ENCODE measurements around the gene ASCC2. TPM values are rescaled to one million over a fixed set of nuclear protein-coding genes. Genes with fewer than 3 reads are reported as not detected.

ASCC2 gene
- total RNA-seq, 2 experiments from 2014 or later = 55.3 to 58.5 TPM

GRCh38 chr22:29855611-29856181, 17.6 kb upstream of the ASCC2 start:
- intact Hi-C loops (cut with micrococcal nuclease) = no loop called here
- no peaks in the 10 kb centered on the region for H3K36me3 Mint-ChIP-seq (ENCODE audit: low read depth)

GRCh38 chr22:29854432-29854831, 16.4 kb upstream of the ASCC2 start:
- no peak for DNase-seq
- no peak for ATAC-seq
- ChIA-PET CTCF (no interaction called here), POLR2A (no interaction called here)
- Mint-ChIP-seq H3K36me3 (ENCODE audit: low read depth) (no peaks in the 10 kb centered on the region), H3K4me3 (no peak overlapping the region), H3K27ac (no peak overlapping the region), H3K27me3 (peaks cover 2% of the 10 kb centered on the region), H3K9me3 (no peaks in the 10 kb centered on the region), H3K4me1 (ENCODE audit: low read depth) (no peaks in the 10 kb centered on the region)
- intact Hi-C loops (cut with micrococcal nuclease) = no loop called here
- TF ChIP-seq, protein P1, sequence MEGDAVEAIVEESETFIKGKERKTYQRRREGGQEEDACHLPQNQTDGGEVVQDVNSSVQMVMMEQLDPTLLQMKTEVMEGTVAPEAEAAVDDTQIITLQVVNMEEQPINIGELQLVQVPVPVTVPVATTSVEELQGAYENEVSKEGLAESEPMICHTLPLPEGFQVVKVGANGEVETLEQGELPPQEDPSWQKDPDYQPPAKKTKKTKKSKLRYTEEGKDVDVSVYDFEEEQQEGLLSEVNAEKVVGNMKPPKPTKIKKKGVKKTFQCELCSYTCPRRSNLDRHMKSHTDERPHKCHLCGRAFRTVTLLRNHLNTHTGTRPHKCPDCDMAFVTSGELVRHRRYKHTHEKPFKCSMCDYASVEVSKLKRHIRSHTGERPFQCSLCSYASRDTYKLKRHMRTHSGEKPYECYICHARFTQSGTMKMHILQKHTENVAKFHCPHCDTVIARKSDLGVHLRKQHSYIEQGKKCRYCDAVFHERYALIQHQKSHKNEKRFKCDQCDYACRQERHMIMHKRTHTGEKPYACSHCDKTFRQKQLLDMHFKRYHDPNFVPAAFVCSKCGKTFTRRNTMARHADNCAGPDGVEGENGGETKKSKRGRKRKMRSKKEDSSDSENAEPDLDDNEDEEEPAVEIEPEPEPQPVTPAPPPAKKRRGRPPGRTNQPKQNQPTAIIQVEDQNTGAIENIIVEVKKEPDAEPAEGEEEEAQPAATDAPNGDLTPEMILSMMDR (IDR thresholded peaks at IDR 0.05) = no peak

More at GRCh38 chr22:29855611-29856181, 17.6 kb upstream of the ASCC2 start:
- no peak for ATAC-seq
- no peaks in the 10 kb centered on the region for H3K4me1 Mint-ChIP-seq (ENCODE audit: low read depth)
- ChIA-PET CTCF (interaction anchor here (0.6 kb wide), 1 partner anchor 150 kb away, joined by 3 read pairs; no protein-coding TSS in a partner anchor), POLR2A (no interaction called here)
- no peaks in the 10 kb centered on the region for H3K9me3 Mint-ChIP-seq
- H3K27me3 Mint-ChIP-seq = peaks cover 2% of the 10 kb centered on the region
- H3K27ac Mint-ChIP-seq = no peak overlapping the region
- TF ChIP-seq, protein P1 (IDR thresholded peaks at IDR 0.05) = no peak
- DNase-seq = no peak
- no peak overlapping the region for H3K4me3 Mint-ChIP-seq

- TF ChIP-seq, protein P1 (IDR thresholded peaks at IDR 0.05) = no peak
- no peak for ATAC-seq
- CTCF ChIA-PET = interaction anchor here (1.6 kb wide), 1 partner anchor 10 kb away, joined by 3 read pairs; the partner anchor contains the start of gene ASCC2
- intact Hi-C loops (cut with micrococcal nuclease) = no loop called here
- Mint-ChIP-seq H3K27ac (no peak overlapping the region), H3K4me3 (no peak overlapping the region), H3K27me3 (no peaks in the 10 kb centered on the region), H3K4me1 (ENCODE audit: low read depth) (no peaks in the 10 kb centered on the region), H3K9me3 (peaks cover 9% of the 10 kb centered on the region), H3K36me3 (ENCODE audit: low read depth) (no peaks in the 10 kb centered on the region)
- POLR2A ChIA-PET = interaction anchor here (1.3 kb wide), 1 partner anchor 26 kb away, joined by 4 read pairs; no protein-coding TSS in a partner anchor
- DNase-seq = no peak
These were observed 10.0 kb upstream of the ASCC2 start for GRCh38 chr22:29848111-29848510.

DNA sequence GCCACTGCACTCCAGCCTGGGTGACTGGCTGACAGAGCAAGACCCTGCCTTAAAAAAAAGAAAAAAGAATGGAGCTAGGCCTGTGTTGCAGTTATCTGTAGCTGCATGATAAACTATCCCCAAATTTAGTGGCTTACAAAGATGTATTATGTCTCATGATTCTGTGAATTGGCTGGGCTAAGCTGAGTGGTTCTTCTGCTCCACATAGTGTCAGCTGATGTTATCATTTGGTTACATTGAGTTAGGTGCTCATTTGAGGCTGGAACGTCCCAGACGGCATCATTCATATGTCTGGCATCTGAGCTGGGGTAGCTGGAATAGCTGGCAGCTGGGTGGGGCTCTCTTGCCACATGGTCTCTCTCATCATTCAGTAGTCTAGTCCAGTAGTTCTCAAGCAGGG, 8.2 kb upstream of the ASCC2 start:
- ChIA-PET CTCF (interaction anchor here (1.2 to 1.3 kb wide), 3 partner anchors 128 to 221 kb away, joined by 3 to 6 read pairs (median 4); no protein-coding TSS in a partner anchor), POLR2A (no interaction called here)
- intact Hi-C loops (cut with micrococcal nuclease) = no loop called here
- H3K27me3 Mint-ChIP-seq = no peaks in the 10 kb centered on the region
- H3K4me1 Mint-ChIP-seq (ENCODE audit: low read depth) = no peaks in the 10 kb centered on the region
- H3K9me3 Mint-ChIP-seq = peaks cover 9% of the 10 kb centered on the region
- no peak overlapping the region for H3K4me3 Mint-ChIP-seq
- TF ChIP-seq, protein P1 (IDR thresholded peaks at IDR 0.05) = no peak
- H3K36me3 Mint-ChIP-seq (ENCODE audit: low read depth) = no peaks in the 10 kb centered on the region
- ATAC-seq (no peak), DNase-seq (no peak)
- H3K27ac Mint-ChIP-seq = no peak overlapping the region

- Mint-ChIP-seq H3K36me3 (ENCODE audit: low read depth) (no peaks in the 10 kb centered on the region), H3K4me3 (no peak overlapping the region), H3K9me3 (peaks cover 11% of the 10 kb centered on the region), H3K4me1 (ENCODE audit: low read depth) (peaks cover 9% of the 10 kb centered on the region), H3K27me3 (no peaks in the 10 kb centered on the region), H3K27ac (no peak overlapping the region)
- TF ChIP-seq, protein P1 (IDR thresholded peaks at IDR 0.05) = no peak
- DNase-seq (no peak), ATAC-seq (no peak)
- intact Hi-C loops (cut with micrococcal nuclease) = no loop called here
- ChIA-PET CTCF (interaction anchor here (1.1 kb wide), 1 partner anchor 162 kb away, joined by 3 read pairs; no protein-coding TSS in a partner anchor), POLR2A (no interaction called here)
These were observed 4.7 kb upstream of the ASCC2 start for GRCh38 chr22:29842740-29843139.

Data from activated CD8-positive, alpha-beta T cell treated with anti-CD3 and anti-CD28 coated beads for 36 hours (primary cell).